Heart left ventricle (tissue), 16 donors: ENCODE measurements around the gene CLCNKA. TPM values are rescaled to one million over a fixed set of nuclear protein-coding genes. Genes with fewer than 3 reads are reported as not detected.

Experiments used
- ATAC-seq, 4 donors: fragments of 200-7000 bp; cut with Tn5 transposase; one replicate each; pipeline ENCODE4 v1.9.1; 2020 to 2022; ENCODE audit warnings: moderate library complexity in 4 of 4, mild to moderate bottlenecking in 3 of 4, moderate number of reproducible peaks in 1 of 4
- DNase-seq, 5 donors: peaks; one replicate each; pipeline ENCODE4 v3.0.0-alpha.2; 2020
- H3K27ac ChIP-seq, 12 donors: fragments of 200-600 bp; sonication (generic) in 4 of 12; one replicate each; pipeline versions ENCODE4 v1.5.0 to v1.8.0; 2016 to 2022; ENCODE audit warnings: mild to moderate bottlenecking in 2 of 12
- H3K27me3 ChIP-seq, 9 donors: fragments of 200-600 bp; sonication (generic) in 2 of 9; one replicate each; pipeline versions ENCODE4 v1.5.1 to v1.8.0; 2016 to 2022; ENCODE audit warnings: mild to moderate bottlenecking in 3 of 9
- H3K36me3 ChIP-seq, 9 donors: fragments of 200-600 bp; sonication (generic) in 2 of 9; one replicate each; pipeline versions ENCODE4 v1.5.0 to v1.8.0; 2018 to 2022; ENCODE audit warnings: mild to moderate bottlenecking in 2 of 9
- H3K4me1 ChIP-seq, 12 donors: fragments of 200-600 bp; sonication (generic) in 4 of 12; one replicate each; pipeline versions ENCODE4 v1.5.0 to v1.8.0; 2016 to 2022; ENCODE audit warnings: mild to moderate bottlenecking in 3 of 12
- H3K4me3 ChIP-seq, 12 donors: fragments of 200-600 bp; sonication (generic) in 4 of 12; one replicate each; pipeline versions ENCODE4 v1.5.0 to v1.8.0; 2017 to 2022; ENCODE audit warnings: mild to moderate bottlenecking in 9 of 12, moderate library complexity in 4 of 12
- H3K9me3 ChIP-seq, 12 donors: fragments of 200-600 bp; sonication (generic) in 4 of 12; one replicate each; pipeline versions ENCODE4 v1.5.0 to v1.8.0; 2016 to 2022; ENCODE audit warnings: mild to moderate bottlenecking in 1 of 12
- POLR2A ChIP-seq, 2 donors: fragments of 450-650 bp; IDR thresholded peaks; one replicate each; pipeline ENCODE4 v1.6.1; 2017; ENCODE audit warnings: antibody characterized with exemption in 2 of 2, mild to moderate bottlenecking in 2 of 2, moderate library complexity in 2 of 2
- WGBS, 4 donors: extraction: QIAGEN DNeasy Blood & Tissue Kit in 2 of 4; methylation state at CpG; one replicate each; pipeline versions ENCODE4 v1.1.5 to v1.1.7; 2013 to 2018; 5-methylcytosine and 5-hydroxymethylcytosine counted together
- intact Hi-C, 10 donors: fragments of 100-400 bp; cut with DNase I; formaldehyde crosslinking; loops; one replicate each; pipeline versions ENCODE4 v1.11.1 to v1.14.2; 2022
- polyA plus RNA-seq, 2 donors: library from polyadenylated mRNA; stranded (reverse); fragments of 200-250 nt; gene quantifications; one replicate each; pipeline ENCODE4 v1.2.3, GENCODE V29; 2013
- total RNA-seq, 9 donors: library from RNA; depleted of rRNA in 2 of 9; stranded (reverse); fragments of >200 nt in 2 of 9; fragmentation: NEBNext Ultra II Directional in 3 of 9; extraction: Animal tissue kit (Norgen Biotek cat#: 25700) in 3 of 9; gene quantifications; one replicate each; pipeline versions ENCODE4 v1.1.0 to v1.2.4, GENCODE V29; 2016 to 2023
- TF ChIP-seq, protein P1 (sequence below), 12 donors: fragments of 200-600 bp; sonication (generic) in 4 of 12; IDR thresholded peaks; one replicate each; pipeline versions ENCODE4 v1.5.0 to v1.8.0; 2018 to 2022; ENCODE audit warnings: antibody characterized with exemption in 12 of 12, mild to moderate bottlenecking in 5 of 12
- donor health status: ischemic (EF 13 %, LVEDD 7.1; RV severe dilation, severe dysfunction).
- donor health status: healthy with polysubstance abuse.
- donor health status: DM: no; HTN: yes; CAD: no.
- donor health status: DM: no; HTN: no; CAD: no.
- donor health status: ischemic (EF 25% LVEDD 6.9; RV normal size, moderate dysfunction).
- donor health status: ischemic (EF 25% LVEDD 5.7; RV mildly dilated, moderate dysfunction).
- donor health status: healthy.
- donor health status: DM: yes; HTN: yes; CAD: no.
- donor health status: ischemic (EF 35%, LVEDD 5.7; RV mildly dilated, moderate dysfunction).
- donor health status: nonischemic (EF 11% LVEDD 7.7; RV severe dilation, severe dysfunction).
- donor health status: DM: yes; HTN: yes; CAD: no.
- donor health status: PGD.
- donor health status: ischemic (EF 29% LVEDD 5.4; RV normal size, mild dysfunction).
- donor health status: nonischemic (EF 23%, LVEDD 6.1; RV moderate dilation, normal function).

CLCNKA gene
- total and polyA plus RNA-seq, 11 donors: 0.25 to 1.1 (median 0.53) TPM; not detected in 2

- TF ChIP-seq, protein P1, sequence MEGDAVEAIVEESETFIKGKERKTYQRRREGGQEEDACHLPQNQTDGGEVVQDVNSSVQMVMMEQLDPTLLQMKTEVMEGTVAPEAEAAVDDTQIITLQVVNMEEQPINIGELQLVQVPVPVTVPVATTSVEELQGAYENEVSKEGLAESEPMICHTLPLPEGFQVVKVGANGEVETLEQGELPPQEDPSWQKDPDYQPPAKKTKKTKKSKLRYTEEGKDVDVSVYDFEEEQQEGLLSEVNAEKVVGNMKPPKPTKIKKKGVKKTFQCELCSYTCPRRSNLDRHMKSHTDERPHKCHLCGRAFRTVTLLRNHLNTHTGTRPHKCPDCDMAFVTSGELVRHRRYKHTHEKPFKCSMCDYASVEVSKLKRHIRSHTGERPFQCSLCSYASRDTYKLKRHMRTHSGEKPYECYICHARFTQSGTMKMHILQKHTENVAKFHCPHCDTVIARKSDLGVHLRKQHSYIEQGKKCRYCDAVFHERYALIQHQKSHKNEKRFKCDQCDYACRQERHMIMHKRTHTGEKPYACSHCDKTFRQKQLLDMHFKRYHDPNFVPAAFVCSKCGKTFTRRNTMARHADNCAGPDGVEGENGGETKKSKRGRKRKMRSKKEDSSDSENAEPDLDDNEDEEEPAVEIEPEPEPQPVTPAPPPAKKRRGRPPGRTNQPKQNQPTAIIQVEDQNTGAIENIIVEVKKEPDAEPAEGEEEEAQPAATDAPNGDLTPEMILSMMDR (IDR thresholded peaks at IDR 0.05): no peak
- no peak for TF ChIP-seq POLR2A (IDR thresholded peaks at IDR 0.05)
- intact Hi-C loops: no loop called here
- WGBS, 4 donors: 58 to 80% (median 62%) methylated on average over 2 to 7 of the region's 7 CpGs
- Histone ChIP-seq H3K36me3 (no peaks in the 10 kb centered on the region), H3K9me3 (no peaks in the 10 kb centered on the region), H3K4me1 (peaks cover 0 to 4% (median 0%) of the 10 kb centered on the region in 12 donors), H3K27ac (no peak within 1 kb of the TSS), H3K4me3 (no peak within 1 kb of the TSS), H3K27me3 (peaks cover 0 to under 1% (median 0%) of the 10 kb centered on the region in 9 donors)
- ATAC-seq: peak in 1 of 4 donors; percentile 14
- no peak for DNase-seq
Measured at GRCh38 chr1:16043521-16043920, 21.7 kb downstream of the CLCNKA start, which contains the start of gene CLCNKB. TSS of gene CLCNKB (plus strand) at chr1:16043782. CDS start at chr1:16044493, 711 bp downstream.

DNA sequence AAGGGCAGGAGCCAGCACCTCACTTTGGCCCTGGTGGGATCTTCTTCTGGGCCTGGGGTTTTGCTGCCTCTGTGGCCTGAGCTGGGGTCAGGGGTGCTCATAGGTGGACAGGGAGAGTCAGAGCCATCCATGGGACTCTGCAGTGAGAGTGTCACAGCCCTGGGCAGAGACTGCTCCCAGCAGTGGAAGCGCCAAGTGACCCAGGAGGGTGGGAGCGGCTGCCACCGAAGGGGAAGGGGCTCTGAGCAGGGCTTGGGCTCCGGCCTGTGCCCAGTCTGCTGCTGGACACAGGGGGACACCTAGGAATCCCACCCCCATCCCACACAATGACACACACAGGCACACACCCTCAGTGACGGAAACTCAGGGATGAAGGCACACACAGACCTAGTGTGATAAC, 22.1 kb downstream of the CLCNKA start:
- intact Hi-C loops: no loop called here
- ATAC-seq (no peak), DNase-seq (no peak)
- Histone ChIP-seq H3K9me3 (no peaks in the 10 kb centered on the region), H3K36me3 (no peaks in the 10 kb centered on the region), H3K4me1 (peaks cover 0 to 8% (median 3%) of the 10 kb centered on the region in 12 donors), H3K27ac (no peak overlapping the region), H3K27me3 (peaks cover 0 to 4% (median 0%) of the 10 kb centered on the region in 9 donors), H3K4me3 (no peak overlapping the region)
- TF ChIP-seq, protein P1 (IDR thresholded peaks at IDR 0.05): no peak
- 90 to 96% (median 94%) methylated on average over 5 of the region's 5 CpGs for WGBS, 4 donors

GRCh38 chr1:16046842-16047241, 25.0 kb downstream of the CLCNKA start:
- DNase-seq (no peak), ATAC-seq (no peak)
- Histone ChIP-seq H3K4me3 (no peak overlapping the region), H3K27ac (no peak overlapping the region), H3K36me3 (no peaks in the 10 kb centered on the region), H3K4me1 (peaks cover 0 to 11% (median 5%) of the 10 kb centered on the region in 12 donors), H3K9me3 (no peaks in the 10 kb centered on the region), H3K27me3 (peaks cover 0 to 6% (median 0%) of the 10 kb centered on the region in 9 donors)
- 58 to 84% (median 67%) methylated on average over 3 to 7 of the region's 7 CpGs for WGBS, 4 donors
- intact Hi-C loops: loop anchor here in 1 of 10 donors (5.0 kb wide), 1 partner anchor 245 kb away; no protein-coding TSS in a partner anchor
- TF ChIP-seq, protein P1 (IDR thresholded peaks at IDR 0.05): no peak
- TF ChIP-seq POLR2A (IDR thresholded peaks at IDR 0.05): no peak

GRCh38 chr1:16047791-16048475, 26.1 kb downstream of the CLCNKA start:
- intact Hi-C loops: loop anchor here in 1 of 10 donors (5.0 kb wide), 1 partner anchor 246 kb away; no protein-coding TSS in a partner anchor

More at GRCh38 chr1:16047791-16048475, 26.1 kb downstream of the CLCNKA start:
- TF ChIP-seq, protein P1 (IDR thresholded peaks at IDR 0.05): no peak
- no peak for TF ChIP-seq POLR2A (IDR thresholded peaks at IDR 0.05)
- H3K27me3 ChIP-seq: peaks cover 0 to 6% (median 0%) of the 10 kb centered on the region in 9 donors
- WGBS, 4 donors: 69 to 91% (median 82%) methylated on average over 6 to 19 of the region's 19 CpGs
- peak overlapping the region in 3 of 12 donors; percentile 44 to 49 (median 45) for H3K4me3 ChIP-seq
- DNase-seq (no peak), ATAC-seq (no peak)
- no peaks in the 10 kb centered on the region for H3K36me3 ChIP-seq
- H3K4me1 ChIP-seq: peaks cover 0 to 11% (median 5%) of the 10 kb centered on the region in 12 donors
- no peak overlapping the region for H3K27ac ChIP-seq
- H3K9me3 ChIP-seq: no peaks in the 10 kb centered on the region
